GM12891 (cell line): ENCODE data around the gene COLEC11.

Experiments
- POLR2A ChIP-seq: IDR thresholded peaks from 2 replicates; pipeline ENCODE4 v1.6.1; 2011; ENCODE audit warnings: low read depth, low read length, control low read depth
- POLR2AphosphoS5 ChIP-seq: IDR thresholded peaks from 2 replicates; pipeline ENCODE4 v1.6.1; 2011; ENCODE audit warnings: low read depth, low read length, control low read depth

DNA sequence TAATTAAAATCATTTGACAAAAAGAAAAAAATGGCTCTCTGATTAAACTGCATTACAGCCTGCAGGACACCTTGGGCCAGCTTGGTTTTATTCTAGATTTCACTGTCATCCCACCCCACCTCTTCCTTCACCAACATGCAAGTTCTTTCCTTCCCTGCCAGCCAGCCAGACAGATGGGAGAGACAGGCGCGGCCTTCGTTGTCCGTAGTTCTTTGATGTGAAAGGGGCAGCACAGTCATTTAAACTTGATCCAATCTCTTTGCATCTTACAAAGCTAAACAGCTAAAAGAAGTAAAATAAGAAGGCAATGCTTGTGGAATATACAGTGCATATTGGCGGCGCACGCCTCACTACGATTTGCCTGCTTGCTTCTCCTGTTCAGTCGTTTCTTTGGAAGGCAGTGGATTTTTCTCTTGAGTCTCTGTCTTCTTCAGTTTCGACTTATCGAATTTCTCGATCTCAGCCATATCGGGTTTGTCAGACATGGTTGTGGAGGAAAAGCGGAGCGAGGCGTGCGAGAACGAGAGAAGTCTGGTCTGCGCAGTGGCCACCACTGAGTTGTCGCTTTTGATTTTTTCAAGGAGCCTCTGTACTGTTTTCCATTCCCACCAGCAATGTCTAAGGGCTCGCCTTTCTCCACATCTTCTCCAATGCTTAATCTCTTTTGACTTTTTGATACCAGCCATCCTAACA is 22.4 kb downstream of the COLEC11 start:
- no peak for TF ChIP-seq POLR2A
- TF ChIP-seq POLR2AphosphoS5, result no peak
